ENCODE results near the gene EP400.

Gene EP400

DNA sequence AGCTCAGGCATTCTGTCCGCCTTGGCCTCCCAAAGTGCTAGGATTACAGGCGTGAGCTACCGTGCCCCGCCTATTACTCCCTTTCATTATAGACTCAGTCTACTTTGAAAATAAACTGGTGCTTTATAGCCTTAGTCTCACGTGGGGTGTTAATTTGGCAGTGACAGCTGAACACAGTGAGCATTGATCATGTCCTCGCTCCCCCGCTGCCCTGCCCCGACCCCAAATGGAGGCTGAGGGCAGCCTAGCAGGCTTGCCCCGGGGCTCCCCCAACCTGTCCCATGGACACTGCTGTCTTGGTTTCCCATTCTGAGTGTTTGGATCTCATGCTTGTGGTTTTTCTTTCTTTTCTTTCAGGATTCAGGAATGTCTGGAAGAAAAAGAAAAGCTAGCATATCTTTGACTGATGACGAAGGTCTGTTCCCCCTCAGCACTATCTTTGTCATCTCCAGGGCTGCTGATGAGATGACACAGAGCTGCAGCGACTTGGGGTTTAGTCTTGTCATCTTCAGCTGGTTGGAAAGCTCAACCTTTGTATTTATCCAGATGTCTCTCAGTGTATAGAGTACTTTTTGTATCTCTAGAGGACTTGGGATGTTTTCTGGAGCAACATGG lies 42.2 kb downstream of the EP400 start:
- Histone ChIP-seq H3K4me3 (ENCODE audit: low read length in 2 of 2) (no peak overlapping the region), H3K9ac (ENCODE audit: low read length in 2 of 2) (no peak overlapping the region), H3K9me3 (ENCODE audit: control insufficient read depth in 2 of 2, low read length in 2 of 2) (no peaks in the 10 kb centered on the region), H3K36me3 (ENCODE audit: control insufficient read depth in 2 of 2, insufficient read depth in 2 of 2, low read length in 2 of 2) (peaks cover 60 to 77% of the 10 kb centered on the region in 2 donors), H3K4me1 (ENCODE audit: control insufficient read depth, insufficient read depth, low read length) (peaks cover 4% of the 10 kb centered on the region), H3K27ac (ENCODE audit: low read length) (no peak overlapping the region), H3K27me3 (ENCODE audit: control insufficient read depth in 1 of 2, insufficient read depth in 2 of 2, low read length in 2 of 2) (no peaks in the 10 kb centered on the region)

DNA sequence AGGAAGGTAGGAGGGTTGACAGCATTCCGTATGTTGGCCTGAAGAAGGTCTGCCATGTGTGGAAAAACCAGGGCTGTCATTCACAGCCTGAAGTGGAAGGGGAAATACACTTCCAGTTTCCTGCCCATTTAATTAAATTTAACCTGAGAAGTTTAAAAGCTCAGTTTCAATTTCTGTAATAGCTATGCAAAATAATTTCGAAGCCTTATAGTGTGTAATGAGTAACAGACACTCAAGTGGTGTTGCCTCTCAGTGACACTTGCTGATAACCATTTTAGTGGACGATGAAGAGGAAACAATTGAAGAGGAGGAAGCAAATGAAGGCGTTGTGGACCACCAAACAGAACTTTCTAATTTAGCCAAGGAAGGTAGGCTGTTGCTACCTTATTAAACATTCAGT lies 44.8 kb downstream of the EP400 start:
- Histone ChIP-seq H3K9me3 (ENCODE audit: control insufficient read depth in 2 of 2, low read length in 2 of 2) (no peaks in the 10 kb centered on the region), H3K36me3 (ENCODE audit: control insufficient read depth in 2 of 2, insufficient read depth in 2 of 2, low read length in 2 of 2) (peaks cover 54 to 55% of the 10 kb centered on the region in 2 donors), H3K4me1 (ENCODE audit: control insufficient read depth, insufficient read depth, low read length) (no peaks in the 10 kb centered on the region), H3K27ac (ENCODE audit: low read length) (no peak overlapping the region), H3K4me3 (ENCODE audit: low read length in 2 of 2) (no peak overlapping the region), H3K27me3 (ENCODE audit: control insufficient read depth in 1 of 2, insufficient read depth in 2 of 2, low read length in 2 of 2) (no peaks in the 10 kb centered on the region), H3K9ac (ENCODE audit: low read length in 2 of 2) (no peak overlapping the region)

DNA sequence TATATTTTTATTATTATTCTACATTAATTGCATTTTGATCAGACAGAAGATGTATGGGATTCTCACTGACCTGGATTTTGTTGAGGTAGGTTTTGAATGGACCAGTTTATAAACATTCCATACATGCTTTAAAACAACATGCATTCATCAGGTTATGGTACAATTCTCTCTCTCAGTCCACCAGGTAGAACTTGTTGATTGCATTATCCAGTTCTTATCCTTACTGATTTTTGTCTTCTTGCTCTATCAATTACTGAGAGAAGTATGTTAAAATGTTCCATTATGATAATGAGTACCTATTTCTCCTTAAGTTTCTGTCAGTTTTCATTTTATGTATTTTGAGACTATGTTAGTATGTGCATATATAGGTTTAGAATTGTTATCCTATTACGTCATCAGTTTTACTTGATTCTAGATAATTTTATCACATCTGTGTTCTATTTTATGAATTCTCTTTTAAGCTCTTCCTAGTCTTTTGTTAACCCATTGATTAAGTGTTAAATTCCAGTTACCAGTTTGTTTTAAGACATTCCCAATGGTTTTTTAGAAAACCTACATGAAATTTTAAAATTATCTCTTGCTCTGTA lies 50.6 kb downstream of the EP400 start:
- H3K27me3 ChIP-seq (ENCODE audit: control insufficient read depth in 1 of 2, insufficient read depth in 2 of 2, low read length in 2 of 2), result no peaks in the 10 kb centered on the region
- H3K4me3 ChIP-seq (ENCODE audit: low read length in 2 of 2), result no peak overlapping the region
- peaks cover 9 to 16% of the 10 kb centered on the region in 2 donors for H3K36me3 ChIP-seq (ENCODE audit: control insufficient read depth in 2 of 2, insufficient read depth in 2 of 2, low read length in 2 of 2)
- no peak overlapping the region for H3K27ac ChIP-seq (ENCODE audit: low read length)
- H3K4me1 ChIP-seq (ENCODE audit: control insufficient read depth, insufficient read depth, low read length), result no peaks in the 10 kb centered on the region
- no peak overlapping the region for H3K9ac ChIP-seq (ENCODE audit: low read length in 2 of 2)
- H3K9me3 ChIP-seq (ENCODE audit: control insufficient read depth in 2 of 2, low read length in 2 of 2), result no peaks in the 10 kb centered on the region

DNA sequence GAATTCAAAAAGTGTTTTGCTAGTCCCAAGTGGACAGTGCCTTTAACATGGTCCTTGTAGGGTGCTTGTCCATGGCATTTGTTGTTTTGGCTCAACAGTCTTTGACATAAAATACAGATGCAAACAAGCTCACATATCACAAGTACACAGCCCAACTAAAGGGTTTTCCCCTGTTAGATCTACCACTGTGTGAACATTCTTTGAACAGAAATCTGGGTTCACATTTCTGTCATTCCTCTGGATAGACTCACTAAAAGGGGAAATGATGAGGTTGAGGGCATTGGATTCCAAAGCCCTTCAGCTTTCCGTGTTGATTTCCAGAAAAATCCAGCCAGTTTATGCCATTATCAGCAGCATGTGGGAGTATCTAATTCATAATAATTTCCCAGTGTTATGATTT lies 54.1 kb downstream of the EP400 start:
- Histone ChIP-seq H3K9me3 (ENCODE audit: control insufficient read depth in 2 of 2, low read length in 2 of 2) (no peaks in the 10 kb centered on the region), H3K4me1 (ENCODE audit: control insufficient read depth, insufficient read depth, low read length) (no peaks in the 10 kb centered on the region), H3K9ac (ENCODE audit: low read length in 2 of 2) (no peak overlapping the region), H3K27me3 (ENCODE audit: control insufficient read depth in 1 of 2, insufficient read depth in 2 of 2, low read length in 2 of 2) (no peaks in the 10 kb centered on the region), H3K4me3 (ENCODE audit: low read length in 2 of 2) (no peak overlapping the region), H3K27ac (ENCODE audit: low read length) (no peak overlapping the region), H3K36me3 (ENCODE audit: control insufficient read depth in 2 of 2, insufficient read depth in 2 of 2, low read length in 2 of 2) (peaks cover 21 to 36% of the 10 kb centered on the region in 2 donors)

DNA sequence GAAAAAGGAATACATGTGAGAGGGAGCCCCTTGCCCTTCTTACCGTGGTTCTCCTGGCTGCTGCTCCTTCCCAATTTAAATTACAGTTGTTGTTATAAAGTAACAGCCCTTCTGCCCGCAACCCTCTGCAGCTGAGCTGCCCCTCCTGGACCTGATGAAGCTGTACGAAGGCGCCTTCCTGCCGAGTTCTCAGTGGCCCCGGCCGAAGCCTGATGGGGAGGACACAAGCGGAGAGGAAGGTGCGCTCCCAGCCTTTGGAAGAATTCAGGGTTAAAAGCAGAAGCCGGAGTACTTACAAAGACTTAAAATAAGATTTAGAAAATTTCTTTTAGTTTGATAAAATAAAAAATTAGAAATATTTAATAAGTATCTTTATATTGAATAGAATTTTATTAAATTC lies 55.2 kb downstream of the EP400 start:
- H3K9ac ChIP-seq (ENCODE audit: low read length in 2 of 2), result no peak overlapping the region
- peaks cover 21 to 40% of the 10 kb centered on the region in 2 donors for H3K36me3 ChIP-seq (ENCODE audit: control insufficient read depth in 2 of 2, insufficient read depth in 2 of 2, low read length in 2 of 2)
- no peak overlapping the region for H3K27ac ChIP-seq (ENCODE audit: low read length)
- H3K4me3 ChIP-seq (ENCODE audit: low read length in 2 of 2), result no peak overlapping the region
- H3K27me3 ChIP-seq (ENCODE audit: control insufficient read depth in 1 of 2, insufficient read depth in 2 of 2, low read length in 2 of 2), result no peaks in the 10 kb centered on the region
- no peaks in the 10 kb centered on the region for H3K4me1 ChIP-seq (ENCODE audit: control insufficient read depth, insufficient read depth, low read length)
- H3K9me3 ChIP-seq (ENCODE audit: control insufficient read depth in 2 of 2, low read length in 2 of 2), result no peaks in the 10 kb centered on the region

DNA sequence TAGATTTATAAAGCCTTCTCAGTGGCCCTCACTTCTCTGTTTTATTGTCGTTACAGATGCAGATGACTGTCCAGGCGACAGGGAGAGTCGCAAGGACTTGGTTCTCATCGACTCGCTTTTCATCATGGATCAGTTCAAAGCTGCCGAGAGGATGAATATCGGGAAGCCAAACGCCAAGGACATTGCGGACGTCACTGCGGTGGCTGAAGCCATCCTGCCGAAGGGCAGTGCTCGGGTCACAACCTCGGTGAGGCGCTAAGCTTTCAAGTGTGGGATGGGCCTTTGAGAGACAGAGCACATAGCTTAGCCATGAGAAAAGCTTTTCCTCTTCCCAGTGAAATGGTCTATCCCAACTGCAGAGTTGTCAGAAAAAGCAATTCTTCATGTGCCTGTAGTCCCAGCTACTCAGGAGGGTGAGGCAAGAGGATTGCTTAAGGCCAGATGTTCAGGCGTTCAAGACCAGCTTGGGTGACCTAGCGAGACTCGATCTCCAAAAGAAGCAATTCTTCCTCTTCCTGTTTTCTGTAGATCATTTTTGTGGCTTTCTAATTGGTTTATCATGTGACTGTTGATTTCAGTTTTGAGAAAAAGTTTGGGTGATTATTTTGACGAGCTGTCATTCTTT lies 56.4 kb downstream of the EP400 start:
- Histone ChIP-seq H3K36me3 (ENCODE audit: control insufficient read depth in 2 of 2, insufficient read depth in 2 of 2, low read length in 2 of 2) (peaks cover 21 to 43% of the 10 kb centered on the region in 2 donors), H3K27me3 (ENCODE audit: control insufficient read depth in 1 of 2, insufficient read depth in 2 of 2, low read length in 2 of 2) (no peaks in the 10 kb centered on the region), H3K9ac (ENCODE audit: low read length in 2 of 2) (no peak overlapping the region), H3K27ac (ENCODE audit: low read length) (no peak overlapping the region), H3K4me3 (ENCODE audit: low read length in 2 of 2) (no peak overlapping the region), H3K4me1 (ENCODE audit: control insufficient read depth, insufficient read depth, low read length) (no peaks in the 10 kb centered on the region), H3K9me3 (ENCODE audit: control insufficient read depth in 2 of 2, low read length in 2 of 2) (no peaks in the 10 kb centered on the region)

DNA sequence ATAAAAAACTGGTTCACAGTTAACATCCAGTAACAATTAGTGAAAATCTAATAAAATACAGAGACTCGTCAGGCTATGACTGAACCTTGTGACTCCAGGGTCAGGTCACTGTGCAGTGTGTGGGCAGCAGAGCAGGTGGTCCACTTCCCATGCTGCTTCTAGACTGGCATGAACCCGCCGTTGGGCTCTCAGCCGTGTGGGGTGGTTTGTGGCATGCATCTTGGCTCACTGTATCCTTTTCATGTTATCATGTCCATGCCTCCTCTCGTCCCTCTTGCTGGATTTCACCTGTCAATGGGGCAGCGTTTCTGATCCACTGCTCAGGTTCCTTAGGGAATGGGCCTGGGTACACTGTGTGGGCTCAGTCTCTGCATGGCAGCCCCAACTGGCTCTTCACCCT lies 57.3 kb downstream of the EP400 start:
- peaks cover 25 to 50% of the 10 kb centered on the region in 2 donors for H3K36me3 ChIP-seq (ENCODE audit: control insufficient read depth in 2 of 2, insufficient read depth in 2 of 2, low read length in 2 of 2)
- H3K4me3 ChIP-seq (ENCODE audit: low read length in 2 of 2), result no peak overlapping the region
- H3K9me3 ChIP-seq (ENCODE audit: control insufficient read depth in 2 of 2, low read length in 2 of 2), result no peaks in the 10 kb centered on the region
- no peaks in the 10 kb centered on the region for H3K27me3 ChIP-seq (ENCODE audit: control insufficient read depth in 1 of 2, insufficient read depth in 2 of 2, low read length in 2 of 2)
- no peaks in the 10 kb centered on the region for H3K4me1 ChIP-seq (ENCODE audit: control insufficient read depth, insufficient read depth, low read length)
- no peak overlapping the region for H3K27ac ChIP-seq (ENCODE audit: low read length)
- H3K9ac ChIP-seq (ENCODE audit: low read length in 2 of 2), result no peak overlapping the region

DNA sequence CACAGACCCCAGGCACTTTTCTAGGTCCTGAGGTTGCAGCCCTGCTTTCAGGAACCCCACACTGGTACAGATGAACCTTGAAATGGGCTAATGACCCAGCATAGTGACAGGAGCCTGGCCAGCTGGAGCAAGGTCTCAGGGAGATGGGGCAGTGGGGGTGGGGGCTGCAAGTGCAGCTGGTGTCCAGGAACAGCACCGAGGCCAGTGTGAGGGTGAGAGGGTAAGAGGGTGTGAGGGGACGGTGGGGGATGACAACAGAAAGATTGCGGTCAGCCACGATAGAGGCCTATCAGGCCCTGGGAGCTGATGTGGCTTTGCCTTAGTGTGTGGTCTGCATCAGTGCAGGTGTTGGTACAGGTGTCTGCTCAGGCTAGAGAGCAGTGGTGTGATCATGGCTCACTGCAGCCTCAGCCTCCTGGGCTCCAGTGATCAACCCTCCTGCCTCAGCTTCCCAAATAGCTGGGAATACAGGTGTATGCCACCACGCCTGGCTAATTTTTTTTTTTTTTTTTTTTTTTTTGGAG lies 59.7 kb downstream of the EP400 start:
- H3K9me3 ChIP-seq (ENCODE audit: control insufficient read depth in 2 of 2, low read length in 2 of 2), result no peaks in the 10 kb centered on the region
- no peaks in the 10 kb centered on the region for H3K27me3 ChIP-seq (ENCODE audit: control insufficient read depth in 1 of 2, insufficient read depth in 2 of 2, low read length in 2 of 2)
- peaks cover 45 to 67% of the 10 kb centered on the region in 2 donors for H3K36me3 ChIP-seq (ENCODE audit: control insufficient read depth in 2 of 2, insufficient read depth in 2 of 2, low read length in 2 of 2)
- no peaks in the 10 kb centered on the region for H3K4me1 ChIP-seq (ENCODE audit: control insufficient read depth, insufficient read depth, low read length)
- no peak overlapping the region for H3K9ac ChIP-seq (ENCODE audit: low read length in 2 of 2)
- H3K27ac ChIP-seq (ENCODE audit: low read length), result no peak overlapping the region
- H3K4me3 ChIP-seq (ENCODE audit: low read length in 2 of 2), result no peak overlapping the region

DNA sequence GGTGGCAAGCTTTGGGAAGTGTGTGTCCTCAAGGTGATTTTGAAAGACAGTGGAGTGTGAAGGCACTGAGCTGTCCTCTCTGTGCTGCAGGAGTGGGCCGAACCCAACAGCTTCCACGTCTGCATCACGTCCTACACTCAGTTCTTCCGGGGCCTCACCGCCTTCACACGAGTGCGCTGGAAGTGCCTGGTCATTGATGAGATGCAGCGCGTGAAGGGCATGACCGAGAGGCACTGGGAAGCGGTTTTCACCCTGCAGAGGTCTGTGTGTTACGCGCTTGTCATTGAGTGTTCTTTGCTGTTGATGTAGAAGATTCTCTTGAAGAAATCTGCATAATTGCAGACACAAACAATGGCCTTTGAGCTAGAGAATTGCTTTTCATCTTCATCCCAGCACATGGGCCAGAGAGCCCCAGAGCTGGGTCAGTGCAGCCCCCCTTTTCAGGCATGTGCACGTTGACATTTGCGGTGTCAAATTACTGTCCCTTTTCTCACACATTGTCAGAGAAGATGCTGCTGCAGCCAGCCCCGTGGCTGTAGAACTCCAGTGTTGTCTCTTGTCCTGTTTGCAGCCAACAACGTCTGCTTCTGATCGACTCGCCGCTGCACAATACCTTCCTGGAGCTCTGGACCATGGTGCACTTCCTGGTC lies 63.3 kb downstream of the EP400 start:
- peaks cover 44 to 71% of the 10 kb centered on the region in 2 donors for H3K36me3 ChIP-seq (ENCODE audit: control insufficient read depth in 2 of 2, insufficient read depth in 2 of 2, low read length in 2 of 2)
- H3K9me3 ChIP-seq (ENCODE audit: control insufficient read depth in 2 of 2, low read length in 2 of 2), result no peaks in the 10 kb centered on the region
- no peaks in the 10 kb centered on the region for H3K27me3 ChIP-seq (ENCODE audit: control insufficient read depth in 1 of 2, insufficient read depth in 2 of 2, low read length in 2 of 2)

DNA sequence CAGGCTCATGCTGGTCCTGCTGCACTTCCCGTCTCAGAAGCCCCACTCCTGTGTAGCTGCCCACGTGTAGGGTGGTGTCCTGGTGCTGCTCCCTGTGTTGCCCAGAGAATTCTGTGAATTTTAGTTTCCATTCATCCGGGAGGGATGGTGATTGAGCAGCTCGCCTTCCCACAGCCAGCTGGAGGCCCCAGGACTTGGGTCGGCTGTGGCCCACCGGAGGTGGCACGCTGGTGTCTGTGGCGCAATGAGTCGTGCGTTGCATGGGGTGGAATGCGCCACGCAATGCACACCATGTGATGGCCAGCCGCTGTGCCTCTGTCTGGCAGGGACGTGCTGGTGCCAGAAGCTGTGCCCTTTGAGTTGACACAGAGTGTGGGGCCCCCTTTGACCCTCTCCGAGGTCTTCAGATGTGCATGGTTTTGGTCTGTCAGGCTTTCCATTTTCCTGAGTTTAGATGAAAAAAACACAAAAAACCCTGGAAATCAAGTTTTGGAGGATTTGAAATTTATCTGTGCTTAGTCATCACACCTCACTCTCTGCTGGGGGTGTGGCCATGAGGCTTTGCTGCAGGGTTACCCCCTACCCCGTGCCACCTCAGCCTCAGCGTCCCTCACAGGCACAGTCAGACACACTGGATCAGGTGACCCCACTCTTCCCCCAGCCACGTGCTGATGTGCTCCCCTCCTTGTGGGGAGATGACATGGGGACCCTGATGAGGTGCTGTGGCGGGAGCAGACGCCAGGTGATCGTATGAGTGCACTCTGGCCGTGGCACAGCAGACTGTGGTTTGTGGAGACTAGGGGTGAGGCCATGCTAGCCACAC lies 64.6 kb downstream of the EP400 start:
- H3K36me3 ChIP-seq (ENCODE audit: control insufficient read depth in 2 of 2, insufficient read depth in 2 of 2, low read length in 2 of 2), result peaks cover 55 to 77% of the 10 kb centered on the region in 2 donors
- H3K27me3 ChIP-seq (ENCODE audit: control insufficient read depth in 1 of 2, insufficient read depth in 2 of 2, low read length in 2 of 2), result no peaks in the 10 kb centered on the region
- no peak overlapping the region for H3K9ac ChIP-seq (ENCODE audit: low read length in 2 of 2)
- no peak overlapping the region for H3K27ac ChIP-seq (ENCODE audit: low read length)
- no peaks in the 10 kb centered on the region for H3K9me3 ChIP-seq (ENCODE audit: control insufficient read depth in 2 of 2, low read length in 2 of 2)
- H3K4me1 ChIP-seq (ENCODE audit: control insufficient read depth, insufficient read depth, low read length), result no peaks in the 10 kb centered on the region
- no peak overlapping the region for H3K4me3 ChIP-seq (ENCODE audit: low read length in 2 of 2)

More for the DNA sequence above, 63.3 kb downstream of the EP400 start:
- Histone ChIP-seq H3K9ac (ENCODE audit: low read length in 2 of 2) (no peak overlapping the region), H3K27ac (ENCODE audit: low read length) (no peak overlapping the region), H3K4me1 (ENCODE audit: control insufficient read depth, insufficient read depth, low read length) (no peaks in the 10 kb centered on the region), H3K4me3 (ENCODE audit: low read length in 2 of 2) (no peak overlapping the region)

All from stomach smooth muscle (tissue), 2 donors.